Brain microvascular endothelial cell (primary cell): ENCODE data around the gene DOLPP1.

Experiments used
- DNase-seq: peaks from one replicate; pipeline ENCODE4 v3.0.0-alpha.2; 2020
- H3K27ac ChIP-seq: fragments of 250-450 bp; sonication (Bioruptor Pico); 2 replicates; pipeline ENCODE4 v1.5.1; 2020; ENCODE audit warnings: mild to moderate bottlenecking, moderate library complexity
- H3K27me3 ChIP-seq: fragments of 250-450 bp; sonication (Bioruptor Pico); replicated peaks from 2 replicates; pipeline ENCODE4 v1.5.1; 2020; ENCODE audit warnings: mild to moderate bottlenecking
- H3K36me3 ChIP-seq: fragments of 250-450 bp; sonication (Bioruptor Pico); replicated peaks from 2 replicates; pipeline ENCODE4 v1.5.1; 2020; ENCODE audit warnings: mild to moderate bottlenecking
- H3K4me3 ChIP-seq: 2 replicates; pipeline ENCODE4 v1.5.1; 2011; ENCODE audit warnings: low read depth, mild to moderate bottlenecking, control low read depth, low read length, moderate library complexity
- CTCF ChIP-seq: IDR thresholded peaks from 2 replicates; pipeline ENCODE4 v1.5.1; 2011; ENCODE audit warnings: low read depth, mild to moderate bottlenecking, moderate library complexity, low read length, control low read depth, inconsistent platforms; ENCODE audit errors: missing control alignments
- in situ Hi-C: cut with HindIII; loops from 2 replicates; pipeline ENCODE4 v1.10.0; 2017; ENCODE audit warnings: low sequenced_read_pairs, low pct_ligation_motif_present

The DOLPP1 gene

GRCh38 chr9:129073404-129073803 is 7.5 kb upstream of the DOLPP1 start:
- Histone ChIP-seq H3K27ac (no peak overlapping the region), H3K36me3 (peaks cover 5% of the 10 kb centered on the region), H3K4me3 (no peak overlapping the region), H3K27me3 (no peaks in the 10 kb centered on the region)
- in situ Hi-C loops, result no loop called here
- no peak for DNase-seq
- TF ChIP-seq CTCF, result no peak

- TF ChIP-seq CTCF, result no peak
- Histone ChIP-seq H3K27ac (no peak overlapping the region), H3K36me3 (no peaks in the 10 kb centered on the region), H3K27me3 (no peaks in the 10 kb centered on the region), H3K4me3 (no peak overlapping the region)
- no peak for DNase-seq
- in situ Hi-C loops, result no loop called here
Observed at GRCh38 chr9:129074106-129074505, 6.8 kb upstream of the DOLPP1 start.

- H3K27me3 ChIP-seq, result no peaks in the 10 kb centered on the region
- in situ Hi-C loops, result no loop called here
- no peak for TF ChIP-seq CTCF
- H3K27ac ChIP-seq, result no peak overlapping the region
- no peak for DNase-seq
- H3K36me3 ChIP-seq, result no peaks in the 10 kb centered on the region
- no peak overlapping the region for H3K4me3 ChIP-seq
Observed at GRCh38 chr9:129075996-129076639, 4.8 kb upstream of the DOLPP1 start.

GRCh38 chr9:129076640-129077037 is 4.3 kb upstream of the DOLPP1 start:
- Histone ChIP-seq H3K27me3 (no peaks in the 10 kb centered on the region), H3K36me3 (no peaks in the 10 kb centered on the region), H3K4me3 (no peak overlapping the region), H3K27ac (no peak overlapping the region)
- DNase-seq, result no peak
- no peak for TF ChIP-seq CTCF
- in situ Hi-C loops, result no loop called here

GRCh38 chr9:129077236-129077635 is 3.7 kb upstream of the DOLPP1 start:
- in situ Hi-C loops, result no loop called here
- H3K4me3 ChIP-seq, result no peak overlapping the region
- no peak for DNase-seq
- H3K36me3 ChIP-seq, result no peaks in the 10 kb centered on the region
- no peak for TF ChIP-seq CTCF
- H3K27ac ChIP-seq, result no peak overlapping the region
- H3K27me3 ChIP-seq, result no peaks in the 10 kb centered on the region

- Histone ChIP-seq H3K4me3 (no peak overlapping the region), H3K36me3 (no peaks in the 10 kb centered on the region), H3K27me3 (no peaks in the 10 kb centered on the region), H3K27ac (no peak overlapping the region)
- TF ChIP-seq CTCF, result no peak
- in situ Hi-C loops, result no loop called here
- DNase-seq, result no peak
Observed at GRCh38 chr9:129078691-129079503, 2.0 kb upstream of the DOLPP1 start.
